ENCODE results near the gene RNF149. TPM values are rescaled to one million over a fixed set of nuclear protein-coding genes. Genes with fewer than 3 reads are reported as not detected.

Gene RNF149
- total and polyA plus RNA-seq, 3 experiments from 2014 or later = 43.4 to 87.6 (median 43.4) TPM

DNA sequence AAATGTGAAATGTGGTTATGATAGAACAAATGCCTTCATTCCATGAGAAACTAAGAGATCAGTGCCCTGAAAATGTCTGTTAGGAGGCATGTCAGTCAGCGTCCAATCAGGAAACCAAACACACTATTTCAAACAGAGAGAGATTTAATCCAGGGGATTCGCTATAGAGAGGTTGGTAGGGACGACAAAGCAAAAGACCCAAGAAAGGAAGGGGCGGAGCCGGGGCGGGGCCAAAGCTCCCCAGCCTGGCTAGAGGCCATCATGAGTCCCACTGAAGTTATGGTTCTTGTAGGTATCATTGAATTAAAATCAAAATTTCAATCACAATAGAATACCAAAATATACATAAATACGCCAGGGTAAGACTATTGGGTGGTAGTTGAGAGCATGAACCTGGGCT lies 32.9 kb upstream of the RNF149 start:
- Mint-ChIP-seq H3K27ac (peak overlapping the region in 2 of 8 donors; percentile 1 to 64), H3K4me1 (peaks cover 19 to 33% (median 24%) of the 10 kb centered on the region in 3 donors), H3K36me3 (no peaks in the 10 kb centered on the region), H3K9me3 (no peaks in the 10 kb centered on the region), H3K27me3 (no peaks in the 10 kb centered on the region), H3K4me3 (peak overlapping the region in 3 of 7 donors; percentile 24 to 56 (median 40))
- POLR2A ChIA-PET = interaction anchor here (0.7 to 1.1 kb wide), 2 partner anchors 11 to 495 kb away, joined by 3 to 4 read pairs; no protein-coding TSS in a partner anchor
- Histone ChIP-seq H3K4me1 (ENCODE audit: insufficient read depth, low read length) (peaks cover 19% of the 10 kb centered on the region), H3K27me3 (ENCODE audit: insufficient read depth, low read length, poor library complexity, severe bottlenecking) (no peaks in the 10 kb centered on the region), H3K36me3 (ENCODE audit: insufficient read depth, low read length) (no peaks in the 10 kb centered on the region), H3K9me3 (ENCODE audit: low read length) (no peaks in the 10 kb centered on the region), H3K4me3 (ENCODE audit: low read length) (no peak overlapping the region), H3K27ac (ENCODE audit: low read depth, low read length) (no peak overlapping the region)
- no peak for DNase-seq
- CTCF ChIA-PET = interaction anchor here (0.7 to 3.6 kb wide), 29 partner anchors 9 to 899 kb away, joined by 3 to 41 read pairs (median 4); partner anchors contain the start of genes CREG2 and RNF149

GRCh38 chr2:101340141-101340551 lies 31.6 kb upstream of the RNF149 start:
- no peaks in the 10 kb centered on the region for H3K9me3 Mint-ChIP-seq
- ChIA-PET CTCF (interaction anchor here (1.0 to 3.6 kb wide), 6 partner anchors 10 to 901 kb away, joined by 3 to 41 read pairs (median 20); partner anchors contain the start of gene RNF149), POLR2A (no interaction called here)
- H3K27ac Mint-ChIP-seq = no peak overlapping the region
- Histone ChIP-seq H3K9me3 (ENCODE audit: low read length) (no peaks in the 10 kb centered on the region), H3K36me3 (ENCODE audit: insufficient read depth, low read length) (no peaks in the 10 kb centered on the region), H3K27me3 (ENCODE audit: insufficient read depth, low read length, poor library complexity, severe bottlenecking) (no peaks in the 10 kb centered on the region), H3K4me3 (ENCODE audit: low read length) (no peak overlapping the region), H3K27ac (ENCODE audit: low read depth, low read length) (no peak overlapping the region), H3K4me1 (ENCODE audit: insufficient read depth, low read length) (peaks cover 19% of the 10 kb centered on the region)
- no peaks in the 10 kb centered on the region for H3K27me3 Mint-ChIP-seq
- H3K4me1 Mint-ChIP-seq = peaks cover 19 to 33% (median 24%) of the 10 kb centered on the region in 3 donors
- H3K36me3 Mint-ChIP-seq = no peaks in the 10 kb centered on the region
- no peak overlapping the region for H3K4me3 Mint-ChIP-seq
- no peak for DNase-seq

- peaks cover 19% of the 10 kb centered on the region for H3K4me1 ChIP-seq (ENCODE audit: insufficient read depth, low read length)
- peaks cover 19 to 33% (median 24%) of the 10 kb centered on the region in 3 donors for H3K4me1 Mint-ChIP-seq
- no peak for DNase-seq
- no peak overlapping the region for H3K27ac ChIP-seq (ENCODE audit: low read depth, low read length)
- H3K9me3 ChIP-seq (ENCODE audit: low read length) = no peaks in the 10 kb centered on the region
- H3K36me3 Mint-ChIP-seq = no peaks in the 10 kb centered on the region
- ChIA-PET POLR2A (no interaction called here), CTCF (interaction anchor here (0.7 to 1.5 kb wide), 3 partner anchors 23 to 901 kb away, joined by 3 to 4 read pairs (median 4); no protein-coding TSS in a partner anchor)
- no peaks in the 10 kb centered on the region for H3K27me3 Mint-ChIP-seq
- no peaks in the 10 kb centered on the region for H3K27me3 ChIP-seq (ENCODE audit: insufficient read depth, low read length, poor library complexity, severe bottlenecking)
- H3K4me3 ChIP-seq (ENCODE audit: low read length) = no peak overlapping the region
- H3K9me3 Mint-ChIP-seq = no peaks in the 10 kb centered on the region
- no peaks in the 10 kb centered on the region for H3K36me3 ChIP-seq (ENCODE audit: insufficient read depth, low read length)
- no peak overlapping the region for H3K27ac Mint-ChIP-seq
- no peak overlapping the region for H3K4me3 Mint-ChIP-seq
These were observed 30.9 kb upstream of the RNF149 start for GRCh38 chr2:101339266-101339880.

DNA sequence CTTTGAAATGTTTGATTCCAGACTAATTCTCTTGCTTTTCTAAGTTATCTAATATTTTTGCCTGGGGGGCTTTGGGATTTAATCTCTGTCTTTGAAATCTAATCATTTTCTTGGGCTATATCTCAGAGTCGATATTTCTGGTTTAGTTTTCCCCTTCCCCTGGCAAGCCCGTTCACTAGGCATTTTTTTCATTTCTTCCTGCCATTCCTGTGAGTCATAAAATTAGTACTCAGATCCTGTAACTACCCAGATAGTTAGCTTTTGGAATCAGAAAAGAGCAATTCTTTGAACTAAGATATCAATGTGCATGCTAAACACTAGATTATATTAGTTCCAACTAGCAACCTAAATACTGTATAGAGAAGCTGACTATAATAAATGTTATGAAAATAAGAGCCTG lies 29.4 kb upstream of the RNF149 start:
- Mint-ChIP-seq H3K27me3 (no peaks in the 10 kb centered on the region), H3K4me1 (peaks cover 22 to 31% (median 30%) of the 10 kb centered on the region in 3 donors), H3K27ac (peak overlapping the region in 2 of 8 donors; percentile 19 to 29), H3K9me3 (no peaks in the 10 kb centered on the region), H3K4me3 (no peak overlapping the region), H3K36me3 (no peaks in the 10 kb centered on the region)
- no peaks in the 10 kb centered on the region for H3K27me3 ChIP-seq (ENCODE audit: insufficient read depth, low read length, poor library complexity, severe bottlenecking)
- no peaks in the 10 kb centered on the region for H3K9me3 ChIP-seq (ENCODE audit: low read length)
- H3K4me3 ChIP-seq (ENCODE audit: low read length) = no peak overlapping the region
- peaks cover 33% of the 10 kb centered on the region for H3K4me1 ChIP-seq (ENCODE audit: insufficient read depth, low read length)
- no peak for DNase-seq
- no peak overlapping the region for H3K27ac ChIP-seq (ENCODE audit: low read depth, low read length)
- H3K36me3 ChIP-seq (ENCODE audit: insufficient read depth, low read length) = no peaks in the 10 kb centered on the region
- CTCF ChIA-PET = interaction anchor here (0.7 kb wide), 1 partner anchor 25 kb away, joined by 4 read pairs; no protein-coding TSS in a partner anchor
- POLR2A ChIA-PET = no interaction called here

- ChIA-PET CTCF (interaction anchor here (0.7 to 2.8 kb wide), 5 partner anchors 9 to 47 kb away, joined by 3 to 15 read pairs (median 3); no protein-coding TSS in a partner anchor), POLR2A (interaction anchor here (0.7 kb wide), 1 partner anchor 86 kb away, joined by 3 read pairs; no protein-coding TSS in a partner anchor)
- H3K27me3 Mint-ChIP-seq = no peaks in the 10 kb centered on the region
- H3K27ac ChIP-seq (ENCODE audit: low read depth, low read length) = no peak overlapping the region
- DNase-seq = peak in 1 of 5 donors; percentile 43
- peak overlapping the region in 5 of 8 donors; percentile 7 to 93 (median 60) for H3K27ac Mint-ChIP-seq
- no peaks in the 10 kb centered on the region for H3K36me3 ChIP-seq (ENCODE audit: insufficient read depth, low read length)
- H3K9me3 ChIP-seq (ENCODE audit: low read length) = no peaks in the 10 kb centered on the region
- no peaks in the 10 kb centered on the region for H3K36me3 Mint-ChIP-seq
- H3K4me3 ChIP-seq (ENCODE audit: low read length) = no peak overlapping the region
- H3K4me1 Mint-ChIP-seq = peaks cover 4 to 9% (median 4%) of the 10 kb centered on the region in 3 donors
- H3K4me1 ChIP-seq (ENCODE audit: insufficient read depth, low read length) = peaks cover 53% of the 10 kb centered on the region
- H3K27me3 ChIP-seq (ENCODE audit: insufficient read depth, low read length, poor library complexity, severe bottlenecking) = no peaks in the 10 kb centered on the region
- H3K9me3 Mint-ChIP-seq = no peaks in the 10 kb centered on the region
- H3K4me3 Mint-ChIP-seq = no peak overlapping the region
These were observed 24.6 kb upstream of the RNF149 start for GRCh38 chr2:101332885-101333766.

- Histone ChIP-seq H3K36me3 (ENCODE audit: insufficient read depth, low read length) (no peaks in the 10 kb centered on the region), H3K4me3 (ENCODE audit: low read length) (no peak overlapping the region), H3K4me1 (ENCODE audit: insufficient read depth, low read length) (peaks cover 67% of the 10 kb centered on the region), H3K9me3 (ENCODE audit: low read length) (no peaks in the 10 kb centered on the region), H3K27me3 (ENCODE audit: insufficient read depth, low read length, poor library complexity, severe bottlenecking) (no peaks in the 10 kb centered on the region), H3K27ac (ENCODE audit: low read depth, low read length) (no peak overlapping the region)
- no peak for DNase-seq
- POLR2A ChIA-PET = interaction anchor here (1.5 to 1.6 kb wide), 2 partner anchors 22 to 24 kb away, joined by 3 to 5 read pairs; partner anchors contain the start of gene RNF149
- Mint-ChIP-seq H3K4me3 (peak overlapping the region in 1 of 7 donors; percentile 37), H3K27me3 (no peaks in the 10 kb centered on the region), H3K36me3 (no peaks in the 10 kb centered on the region), H3K27ac (peak overlapping the region in 2 of 8 donors; percentile 36 to 56), H3K9me3 (no peaks in the 10 kb centered on the region), H3K4me1 (peaks cover 0 to 9% (median 4%) of the 10 kb centered on the region in 3 donors)
- CTCF ChIA-PET = interaction anchor here (0.8 to 2.8 kb wide), 5 partner anchors 10 to 25 kb away, joined by 3 to 18 read pairs (median 8); partner anchors contain the start of gene RNF149
These were observed 22.7 kb upstream of the RNF149 start for GRCh38 chr2:101331202-101331601.

DNA sequence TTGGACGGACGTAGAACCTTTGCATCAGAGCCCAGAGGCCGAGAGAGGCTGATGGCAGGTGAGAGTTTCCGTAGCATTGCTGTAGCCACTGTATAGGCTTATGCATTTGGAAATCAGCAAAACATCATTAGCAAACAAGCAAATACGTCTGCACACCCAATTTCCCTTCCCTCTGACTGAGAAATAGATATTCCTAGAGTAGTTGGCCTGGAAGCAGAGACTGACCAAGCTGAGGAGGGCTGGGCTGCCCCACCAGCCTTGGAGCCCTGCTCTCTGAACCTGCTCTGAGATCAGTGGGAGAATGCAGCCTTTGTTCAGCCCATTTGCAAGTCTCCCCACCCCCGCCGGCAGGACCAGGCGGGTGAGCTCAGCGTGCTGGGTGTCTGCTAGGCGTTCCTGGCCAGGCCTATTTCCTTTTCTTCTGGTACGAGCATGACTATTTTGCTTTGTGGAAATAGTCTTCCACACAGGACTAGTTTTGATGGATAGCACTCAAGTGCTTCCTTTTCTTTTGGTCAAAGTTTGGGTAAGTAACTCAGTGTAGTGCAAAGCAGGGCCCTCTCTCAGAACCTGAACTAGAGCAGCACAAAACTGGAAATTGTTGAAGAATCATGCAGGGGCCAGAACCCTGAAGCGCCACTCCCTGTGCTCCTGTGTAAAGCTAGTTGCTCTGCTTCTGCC lies 21.9 kb upstream of the RNF149 start:
- POLR2A ChIA-PET = interaction anchor here (1.2 to 1.6 kb wide), 3 partner anchors 11 to 23 kb away, joined by 3 to 5 read pairs (median 3); partner anchors contain the start of gene RNF149
- H3K36me3 Mint-ChIP-seq = no peaks in the 10 kb centered on the region

More for the DNA sequence above, 21.9 kb upstream of the RNF149 start:
- H3K9me3 Mint-ChIP-seq = no peaks in the 10 kb centered on the region
- Histone ChIP-seq H3K36me3 (ENCODE audit: insufficient read depth, low read length) (no peaks in the 10 kb centered on the region), H3K27ac (ENCODE audit: low read depth, low read length) (no peak overlapping the region), H3K4me1 (ENCODE audit: insufficient read depth, low read length) (peaks cover 70% of the 10 kb centered on the region), H3K9me3 (ENCODE audit: low read length) (no peaks in the 10 kb centered on the region), H3K27me3 (ENCODE audit: insufficient read depth, low read length, poor library complexity, severe bottlenecking) (no peaks in the 10 kb centered on the region), H3K4me3 (ENCODE audit: low read length) (no peak overlapping the region)
- H3K27me3 Mint-ChIP-seq = no peaks in the 10 kb centered on the region
- DNase-seq = no peak
- peaks cover 0 to 9% (median 4%) of the 10 kb centered on the region in 3 donors for H3K4me1 Mint-ChIP-seq
- CTCF ChIA-PET = interaction anchor here (0.8 to 2.3 kb wide), 3 partner anchors 11 to 24 kb away, joined by 3 to 18 read pairs (median 8); no protein-coding TSS in a partner anchor
- H3K27ac Mint-ChIP-seq = peak overlapping the region in 1 of 8 donors; percentile 52
- peak overlapping the region in 5 of 7 donors; percentile 37 to 65 (median 53) for H3K4me3 Mint-ChIP-seq

Data from CD8-positive, alpha-beta memory T cell (primary cell).